GM18867 (cell line): ENCODE measurements around the gene OSBPL2.
A peak's percentile ranks its signal among the peaks of the same experiment; 100 is the strongest.

Experiments used
- ATAC-seq: cut with Tn5 transposase; IDR thresholded peaks from one replicate; pipeline ENCODE4 v1.9.1; 2021; ENCODE audit warnings: mild to moderate bottlenecking, moderate library complexity; ENCODE audit not compliant: unreplicated experiment

OSBPL2 gene

DNA sequence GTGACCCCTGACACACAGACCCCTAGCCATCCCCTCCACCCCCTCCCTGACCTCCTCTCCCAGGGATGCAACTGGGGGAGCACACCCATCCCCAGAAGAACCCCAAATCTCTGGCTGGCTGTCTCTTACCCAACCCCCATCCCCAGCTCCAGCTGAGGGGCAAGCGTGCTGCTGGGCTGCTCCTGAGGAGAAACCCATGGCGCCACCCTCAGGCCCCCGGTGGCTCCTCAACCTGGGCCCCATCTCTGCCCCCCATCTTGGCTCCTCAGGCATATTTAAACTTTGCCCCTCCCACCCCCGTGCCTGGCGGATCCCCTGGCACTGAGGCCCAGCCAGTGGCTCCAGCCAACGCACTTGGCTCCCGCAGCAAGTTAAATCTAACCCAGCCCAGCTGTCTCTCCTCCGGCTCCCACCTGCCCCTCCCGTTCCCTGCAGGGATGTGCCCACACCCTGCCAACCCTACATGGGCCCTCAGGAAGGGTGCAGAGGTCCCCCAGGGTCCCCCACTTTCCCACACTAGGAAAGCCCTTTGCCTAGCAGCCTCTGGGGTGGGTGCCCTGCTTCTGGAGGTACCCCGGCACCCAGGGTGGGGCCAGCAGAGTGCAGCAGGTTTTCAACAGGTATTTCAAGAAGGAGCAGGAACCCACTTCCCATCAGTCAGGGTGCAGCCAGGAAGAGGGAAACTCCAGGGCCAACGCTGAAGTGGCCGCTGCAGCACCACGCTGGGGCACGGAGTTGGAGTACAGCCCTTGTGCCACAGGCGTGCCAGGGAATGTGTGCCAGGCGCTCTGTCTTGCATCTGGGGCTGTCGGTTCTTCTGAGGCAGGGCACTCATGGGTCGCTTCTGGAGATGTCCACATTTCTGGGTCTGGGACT, 5.3 kb upstream of the OSBPL2 start:
- no peak for ATAC-seq

DNA sequence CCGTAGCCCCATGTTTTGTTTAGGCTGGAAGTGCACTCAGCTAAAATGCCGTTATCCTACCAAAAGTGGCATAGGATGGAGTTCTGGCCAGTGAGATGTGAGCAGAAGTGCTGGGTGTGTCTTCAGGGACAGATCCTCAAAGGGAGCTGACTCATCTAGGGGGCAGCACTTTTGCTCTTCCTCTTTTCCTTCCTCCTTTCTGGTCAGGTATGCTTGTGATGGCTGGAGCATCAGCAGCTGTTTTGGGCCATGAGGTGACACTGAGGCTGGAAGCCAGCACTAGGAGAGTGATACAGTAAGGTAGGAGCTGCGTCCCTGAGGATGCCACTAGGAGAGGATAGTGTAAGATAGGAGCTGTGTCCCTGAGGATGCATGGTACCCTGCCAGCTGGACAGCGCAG, 4.6 kb upstream of the OSBPL2 start:
- no peak for ATAC-seq

DNA sequence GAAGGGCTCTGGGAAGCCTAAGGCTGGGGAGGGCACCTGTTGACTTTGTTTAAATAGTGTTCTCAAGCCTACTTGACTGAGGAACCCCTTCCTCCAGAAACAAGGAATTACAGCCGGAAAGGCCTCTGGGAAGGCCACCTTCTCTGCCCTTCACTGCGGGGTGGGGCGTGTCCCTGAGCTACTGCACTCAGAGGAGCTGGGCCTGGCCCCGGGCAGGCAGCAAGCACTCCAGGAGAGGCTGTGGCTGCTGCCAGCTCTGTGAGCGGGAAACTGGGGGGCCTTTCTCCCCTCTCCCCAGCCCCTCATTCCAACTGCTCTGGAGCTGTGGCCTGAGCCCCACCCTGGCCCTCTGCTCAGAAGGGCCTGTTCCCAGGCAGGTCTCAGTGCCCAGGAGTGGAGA, 4.0 kb upstream of the OSBPL2 start:
- ATAC-seq, result no peak

DNA sequence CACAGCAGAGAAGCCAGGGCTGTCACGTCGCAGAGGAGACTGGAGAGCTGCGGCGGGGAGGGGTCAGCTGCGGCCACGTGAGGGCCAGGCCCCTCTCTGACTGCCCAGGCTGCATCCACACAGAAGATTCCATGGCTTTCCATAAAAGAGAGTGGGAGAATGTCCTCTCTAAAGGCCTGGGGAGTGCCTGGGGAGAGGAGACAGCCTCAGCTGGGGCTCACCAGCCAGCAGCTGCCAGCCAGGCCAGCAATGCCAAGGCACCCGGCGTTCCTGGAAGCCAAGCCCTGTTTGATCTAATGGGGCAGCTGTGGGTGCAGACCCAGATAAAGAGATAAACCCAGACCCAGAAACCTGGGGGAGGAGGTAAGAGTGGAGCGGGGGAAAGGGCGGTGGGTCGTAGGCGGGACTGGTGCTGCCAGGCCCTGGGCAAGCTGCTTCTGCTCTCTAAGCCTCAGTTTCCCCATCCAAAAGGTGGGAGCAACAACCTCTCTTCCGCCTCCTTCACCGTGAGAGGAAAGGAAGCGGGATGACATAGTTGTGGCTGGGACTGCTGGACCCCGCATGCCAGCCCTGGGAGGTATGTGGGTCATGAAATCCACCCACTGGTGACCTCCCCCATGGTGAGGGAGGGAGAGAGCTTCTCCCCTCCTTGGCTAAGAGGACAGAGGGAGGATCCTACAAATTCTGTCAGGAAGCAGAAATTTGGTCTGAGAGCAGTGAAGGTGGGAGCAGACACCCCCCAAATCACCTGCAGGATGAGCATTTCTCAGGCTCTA, 3.1 kb upstream of the OSBPL2 start:
- no peak for ATAC-seq

- no peak for ATAC-seq
These were observed 2.6 kb upstream of the OSBPL2 start for GRCh38 chr20:62235777-62236157.

DNA sequence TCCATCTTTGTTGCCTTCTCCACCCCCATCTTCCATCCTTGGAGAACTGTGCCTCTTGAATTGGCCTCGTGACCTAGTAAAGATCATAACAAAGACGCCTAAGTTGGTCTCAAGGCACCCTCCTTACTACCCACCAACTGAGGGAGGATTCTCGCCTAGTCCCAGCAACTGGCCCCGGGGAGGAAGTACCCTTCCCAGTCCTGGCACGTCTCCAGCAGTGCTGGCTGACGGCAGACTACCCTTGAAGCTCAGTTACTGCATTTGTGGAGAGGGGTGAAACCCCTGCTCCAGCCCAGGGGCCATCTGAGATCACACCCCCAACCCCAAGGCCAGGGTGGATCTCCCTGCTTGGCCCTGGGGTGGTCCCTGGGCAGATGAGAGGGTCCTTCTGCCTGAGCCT, 2.1 kb upstream of the OSBPL2 start:
- ATAC-seq, result no peak

- no peak for ATAC-seq
These were observed 1.4 kb upstream of the OSBPL2 start for GRCh38 chr20:62236766-62237513.

DNA sequence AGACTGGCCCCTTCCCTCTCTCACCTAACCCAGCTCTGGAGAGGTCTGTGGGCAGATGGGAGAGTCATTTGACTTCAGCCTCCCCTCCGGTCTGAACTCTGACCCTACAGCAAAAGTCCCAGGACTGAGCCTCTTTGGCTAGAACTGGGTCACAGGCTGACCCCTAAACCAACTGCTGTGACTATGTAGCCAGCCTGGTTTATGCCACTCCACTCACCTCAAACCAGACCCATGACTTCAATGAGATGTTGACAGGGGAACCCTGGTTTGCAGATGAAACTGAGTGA, 864 bp upstream of the OSBPL2 start:
- no peak for ATAC-seq

DNA sequence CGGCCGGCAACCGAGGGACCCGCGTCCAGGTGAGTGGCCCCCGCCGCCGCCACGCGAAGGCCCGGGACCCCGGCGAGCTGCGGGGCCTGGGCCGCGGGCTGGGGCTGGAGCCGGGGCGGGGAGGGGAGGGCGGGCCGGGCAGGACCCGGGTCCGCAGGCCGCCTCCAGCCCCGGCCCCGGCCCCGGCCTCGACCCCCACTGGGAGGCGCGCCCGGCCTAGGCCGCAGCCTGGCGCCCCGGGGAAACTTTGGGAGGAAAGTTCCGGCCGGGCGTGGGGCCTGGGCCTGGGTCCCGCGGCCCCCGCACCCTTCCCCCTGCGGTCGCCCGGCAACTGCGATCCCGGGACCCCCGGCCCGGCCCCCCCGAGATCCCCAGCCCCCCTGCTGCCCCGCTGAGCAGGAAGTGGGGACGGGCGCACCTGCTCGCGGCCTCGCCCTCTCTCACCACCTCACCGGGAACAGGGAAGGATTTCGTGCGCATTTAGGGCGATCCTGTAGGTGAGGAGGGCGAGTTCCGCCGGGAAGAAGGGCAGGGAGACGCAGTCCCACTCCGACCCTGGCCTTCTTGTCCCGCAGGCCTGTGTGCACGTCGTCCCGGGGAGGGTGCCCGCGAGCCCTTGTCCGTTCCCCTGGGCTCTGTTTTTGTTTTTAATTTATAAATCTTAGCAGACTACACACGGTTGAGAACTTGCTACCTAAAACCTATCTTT, 402 bp downstream of the OSBPL2 start:
- peak; percentile 3 for ATAC-seq

DNA sequence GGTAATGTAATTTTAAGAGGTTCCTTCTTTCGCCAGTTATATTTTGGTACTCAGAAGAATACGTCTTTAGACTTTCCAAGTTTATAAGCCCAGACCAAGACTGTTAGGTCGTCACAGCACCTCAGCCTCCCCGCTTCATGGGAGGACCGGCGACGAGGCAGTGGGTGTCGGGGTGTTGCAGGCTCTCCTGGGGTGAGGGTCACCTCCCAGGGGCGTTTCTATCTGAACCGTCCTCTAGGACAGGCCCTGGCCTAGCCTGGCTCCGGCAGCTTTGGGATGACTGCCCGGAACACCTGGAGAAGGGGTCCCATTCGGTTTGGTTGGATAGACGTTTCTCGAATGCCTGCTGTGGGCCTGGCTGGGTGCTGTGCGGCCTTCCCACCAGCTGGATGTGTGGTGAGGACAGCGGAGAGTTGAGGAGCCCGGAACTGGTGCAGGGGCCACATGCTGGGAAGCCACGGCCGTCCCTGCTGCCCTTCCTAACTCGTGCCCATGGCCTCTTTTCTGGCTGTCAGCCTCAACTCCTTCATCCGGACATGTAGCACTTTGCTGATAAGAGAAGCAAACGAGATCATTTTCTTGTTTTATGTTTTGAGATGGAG, 1.1 kb downstream of the OSBPL2 start:
- ATAC-seq, result no peak

DNA sequence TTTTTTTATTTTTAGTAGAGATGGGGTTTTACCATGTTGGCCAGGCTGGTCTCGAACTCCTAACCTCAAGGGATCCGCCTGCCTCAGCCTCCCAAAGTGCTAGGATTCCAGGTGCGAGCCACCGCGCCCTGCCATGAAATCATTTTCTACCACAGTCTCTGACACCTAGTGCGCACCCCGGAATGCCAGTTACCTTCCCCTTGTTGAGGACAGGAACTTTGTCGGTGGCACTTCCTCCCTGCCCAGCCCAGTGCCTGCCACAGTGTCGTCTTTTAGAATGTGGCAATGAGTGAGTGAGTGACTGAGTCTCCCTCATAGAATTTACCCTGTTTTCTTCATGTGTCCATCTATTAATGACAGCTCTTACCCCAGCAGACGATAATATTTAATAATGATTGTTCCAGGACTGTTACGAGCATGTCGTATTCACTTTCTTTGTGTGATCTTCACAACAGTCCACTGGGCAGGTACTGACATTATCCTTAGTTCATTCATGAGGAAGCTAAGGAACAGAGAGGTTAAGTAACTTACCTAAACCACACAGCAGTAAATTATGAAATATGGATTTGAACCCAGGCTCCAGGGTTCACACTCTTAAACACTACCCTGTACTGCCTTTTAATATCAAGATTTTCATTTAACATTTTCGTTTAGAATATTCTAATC, 1.8 kb downstream of the OSBPL2 start:
- no peak for ATAC-seq

DNA sequence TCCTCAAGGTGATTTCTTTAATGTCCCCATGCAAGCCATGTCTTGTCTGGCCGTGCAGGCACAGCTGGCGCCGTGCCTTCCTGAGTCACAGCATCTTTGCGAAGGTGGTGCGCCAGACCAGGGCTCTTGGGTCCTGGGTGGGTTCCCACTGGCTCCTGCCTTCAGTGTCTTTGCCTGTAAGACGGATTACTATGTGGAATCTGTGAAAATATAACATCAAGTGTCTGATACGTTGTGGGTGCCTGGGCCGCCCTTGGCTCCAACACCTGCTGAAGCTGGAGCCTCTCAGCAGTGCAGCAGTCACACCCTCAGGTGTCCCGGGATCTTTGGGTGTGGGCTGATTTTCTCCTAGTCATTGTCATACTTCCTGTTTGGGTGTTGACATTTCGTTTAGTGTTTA, 3.2 kb downstream of the OSBPL2 start:
- ATAC-seq, result no peak

- ATAC-seq, result no peak
These were observed 3.9 kb downstream of the OSBPL2 start for GRCh38 chr20:62242176-62242575.

GRCh38 chr20:62243106-62243505, 4.8 kb downstream of the OSBPL2 start:
- ATAC-seq, result no peak

DNA sequence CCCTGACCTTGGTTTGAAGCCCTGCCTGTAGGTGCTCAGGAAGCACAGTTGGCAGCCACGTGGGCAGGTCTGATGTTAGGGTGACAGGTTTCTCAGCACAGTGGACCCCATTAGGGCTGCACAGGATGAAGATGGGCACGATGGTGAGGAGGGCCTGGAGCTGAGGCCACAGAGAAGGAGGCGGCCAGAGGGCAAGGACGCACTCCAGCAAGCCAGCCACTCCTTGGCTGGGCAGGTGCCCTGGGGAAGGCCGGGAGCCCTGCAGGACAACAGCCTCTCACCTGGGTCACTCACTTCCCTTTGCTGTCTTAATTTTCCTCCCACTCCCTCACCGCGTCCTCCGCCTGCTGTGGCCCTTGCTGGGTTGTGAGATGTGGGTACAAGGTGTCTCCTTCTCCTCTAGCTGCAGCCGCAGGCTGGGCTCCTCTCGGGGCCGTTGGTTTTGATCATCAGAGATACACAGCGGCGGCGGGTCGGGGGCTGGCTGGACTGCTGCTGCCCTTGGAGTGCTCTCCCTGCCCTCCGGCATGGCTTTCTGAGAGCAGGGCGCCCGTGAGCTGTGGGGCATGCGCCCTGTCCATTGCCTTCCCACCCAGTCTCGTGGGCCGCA, 5.7 kb downstream of the OSBPL2 start:
- ATAC-seq, result no peak

DNA sequence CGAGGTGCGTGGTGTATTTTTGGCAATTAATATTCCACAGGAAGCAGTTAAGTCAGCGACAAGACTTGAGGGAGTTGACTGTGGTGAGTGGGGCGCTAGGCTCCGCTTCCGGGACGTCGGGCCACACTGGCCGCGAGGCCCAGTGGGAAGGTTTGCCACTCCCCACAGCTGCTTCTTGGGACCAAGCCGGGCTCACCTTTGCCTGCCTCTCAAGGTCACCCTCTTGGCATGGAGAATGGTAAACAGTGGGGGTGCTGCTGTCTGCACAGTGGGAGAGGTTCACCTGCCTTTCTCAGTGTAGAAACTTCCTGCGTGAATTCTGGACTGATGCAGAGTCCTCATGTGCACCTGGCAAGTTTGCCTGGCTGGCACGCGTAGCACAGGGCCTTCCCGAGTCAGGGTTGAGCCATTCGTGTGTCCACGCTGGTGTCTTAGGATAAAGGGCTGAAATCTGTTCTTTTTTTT, 6.4 kb downstream of the OSBPL2 start:
- no peak for ATAC-seq

DNA sequence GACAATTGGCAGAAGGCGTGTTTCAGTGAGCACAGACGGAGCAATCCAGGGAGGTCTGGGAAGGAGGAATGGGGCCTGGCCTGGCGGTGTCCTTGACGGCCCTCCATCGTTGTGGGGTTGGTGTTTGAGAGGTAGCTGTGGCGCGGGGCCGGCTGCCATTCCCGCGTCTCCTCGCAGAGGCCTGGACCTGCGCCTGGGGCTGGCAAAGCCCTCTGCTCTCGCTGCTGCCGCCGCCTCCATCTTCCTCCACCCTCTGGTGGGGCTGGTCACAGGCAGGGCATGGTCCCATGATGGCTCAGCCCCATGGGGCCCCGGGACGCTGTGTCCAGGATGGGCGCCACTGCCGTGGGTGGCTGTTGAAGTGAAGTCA, 7.6 kb downstream of the OSBPL2 start:
- no peak for ATAC-seq

DNA sequence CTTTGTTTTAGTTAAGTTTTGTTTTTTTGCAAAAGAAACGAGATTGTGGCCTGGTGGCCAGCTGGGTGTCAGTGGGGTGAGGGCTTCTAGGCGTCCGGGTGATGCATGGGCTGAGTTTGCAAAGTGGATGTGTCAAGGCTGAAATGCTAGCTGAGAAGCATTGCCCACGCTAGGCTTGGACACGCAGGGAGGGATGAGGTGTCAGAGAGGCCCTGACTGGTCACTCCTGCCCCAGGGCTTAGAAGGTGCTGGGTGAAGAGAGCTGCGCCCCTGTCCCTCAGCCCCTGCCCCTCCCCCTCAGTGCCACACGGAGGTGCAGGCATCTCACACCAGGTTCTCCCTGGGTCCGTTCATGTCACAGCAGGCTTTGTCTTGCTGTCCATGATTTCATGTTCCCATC, 8.1 kb downstream of the OSBPL2 start:
- ATAC-seq, result no peak

DNA sequence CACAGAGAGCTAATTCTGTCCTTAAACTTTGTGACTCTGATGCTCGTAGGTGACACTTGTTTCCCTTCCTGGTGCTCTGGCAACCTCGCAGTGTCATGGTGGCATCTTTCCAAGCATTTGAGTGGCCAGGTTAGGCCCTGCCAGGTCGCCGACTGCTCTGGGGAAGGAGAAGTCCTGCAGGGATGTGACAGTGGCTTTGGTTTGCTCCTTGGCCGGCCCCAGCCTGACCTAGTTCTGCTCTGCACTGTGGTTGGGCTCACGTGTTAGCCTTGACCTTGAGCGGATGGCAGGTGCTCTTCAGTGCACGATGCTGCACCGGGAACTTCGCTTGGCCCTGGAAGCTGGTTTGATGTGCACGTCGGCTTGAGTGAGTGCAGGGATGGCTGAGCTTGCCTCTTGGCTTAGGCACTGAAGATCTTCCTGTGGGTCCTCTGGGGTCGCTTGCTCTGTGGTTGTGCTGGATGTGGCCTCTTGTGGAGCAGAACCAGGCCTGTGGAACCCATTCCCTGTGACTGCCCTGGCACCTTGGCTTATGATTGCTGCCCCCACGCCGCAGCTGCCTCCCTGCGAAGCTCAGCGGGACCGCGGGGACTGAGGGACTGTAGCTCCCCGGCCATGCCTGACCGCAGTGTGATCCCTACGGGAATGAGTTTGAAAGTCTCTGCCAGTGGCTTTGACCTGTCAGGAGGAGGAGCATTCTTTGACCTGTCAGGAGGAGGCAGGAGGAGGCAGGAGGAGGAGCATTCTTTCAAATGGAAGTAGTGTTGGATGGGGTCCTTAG, 8.7 kb downstream of the OSBPL2 start:
- ATAC-seq, result no peak
